OCI-LY7 (cell line): ENCODE results near the gene PLA2G15. TPM values are rescaled to one million over a fixed set of nuclear protein-coding genes. Genes with fewer than 3 reads are reported as not detected.

ENCODE experiments used
- BruUV-seq: library from RNA; stranded (reverse); fragments of 400-500 nt; replicated peaks from 2 replicates; lab custom pipeline; 2021; lab: Mats Ljungman, UMichigan
- CTCF ChIA-PET: fragments of 300-600 bp; sonication (Branson Sonifier 250); formaldehyde crosslinking; loops from one replicate; lab custom pipeline; 2022; ENCODE audit warnings: antibody characterized with exemption; ENCODE audit not compliant: unreplicated experiment; lab: Charles Lee
- POLR2A ChIA-PET: fragments of 300-600 bp; sonication (Branson Sonifier 250); formaldehyde crosslinking; loops from one replicate; lab custom pipeline; 2022; ENCODE audit warnings: antibody characterized with exemption; lab: Charles Lee
- DNase-seq: peaks from one replicate; pipeline ENCODE4 v3.0.0-alpha.2; 2015; ENCODE audit warnings: low spot score
- H2AFZ ChIP-seq: fragments of 200-600 bp; sonication (generic), shearing (Covaris generic); 2 replicates; pipeline ENCODE4 v1.6.1; 2014; ENCODE audit warnings: mild to moderate bottlenecking, antibody characterized with exemption, low read length, moderate library complexity
- H3K27ac ChIP-seq: fragments of 200-600 bp; sonication (generic); 2 replicates; pipeline ENCODE4 v1.5.1; 2014; ENCODE audit warnings: mixed run types, low read depth, mild to moderate bottlenecking, moderate library complexity, low read length, inconsistent platforms; ENCODE audit not compliant: poor library complexity, severe bottlenecking
- H3K36me3 ChIP-seq: fragments of 200-600 bp; sonication (generic); 2 replicates; pipeline ENCODE4 v1.6.1; 2014; ENCODE audit warnings: mild to moderate bottlenecking, antibody characterized with exemption, low read length, moderate library complexity, mixed read lengths; ENCODE audit not compliant: insufficient read depth
- H3K4me1 ChIP-seq: fragments of 200-600 bp; sonication (generic); 2 replicates; pipeline ENCODE4 v1.5.1; 2014; ENCODE audit warnings: mild to moderate bottlenecking, low read length; ENCODE audit not compliant: insufficient read depth, poor library complexity, severe bottlenecking
- H3K4me2 ChIP-seq: fragments of 200-600 bp; sonication (generic); 2 replicates; pipeline ENCODE4 v1.6.1; 2014; ENCODE audit warnings: mild to moderate bottlenecking, low read length
- H3K4me3 ChIP-seq: fragments of 200-600 bp; sonication (generic); 2 replicates; pipeline ENCODE4 v1.5.1; 2014; ENCODE audit warnings: mild to moderate bottlenecking, low read depth, low read length; ENCODE audit not compliant: poor library complexity, severe bottlenecking
- H3K79me2 ChIP-seq: fragments of 200-600 bp; sonication (generic); 2 replicates; pipeline ENCODE4 v1.6.1; 2016; ENCODE audit warnings: low read depth, mild to moderate bottlenecking, low read length, moderate library complexity, mixed read lengths; ENCODE audit not compliant: insufficient read depth
- H3K9me2 ChIP-seq: fragments of 200-600 bp; sonication (generic); 2 replicates; pipeline ENCODE4 v1.6.1; 2016; ENCODE audit warnings: mild to moderate bottlenecking, low read length, mixed read lengths; ENCODE audit not compliant: insufficient read depth
- H3K9me3 ChIP-seq: fragments of 200-600 bp; sonication (generic); 2 replicates; pipeline ENCODE4 v1.6.1; 2014; ENCODE audit warnings: mild to moderate bottlenecking, mixed run types, low read length, mixed read lengths
- H4K20me1 ChIP-seq: fragments of 200-600 bp; sonication (generic); 2 replicates; pipeline ENCODE4 v1.6.1; 2014; ENCODE audit warnings: mild to moderate bottlenecking, antibody characterized with exemption, low read length, moderate library complexity, mixed read lengths; ENCODE audit not compliant: insufficient read depth
- EZH2phosphoT487 ChIP-seq: fragments of 200-600 bp; sonication (generic); IDR thresholded peaks from 2 replicates; pipeline ENCODE4 v1.6.1; 2018; ENCODE audit warnings: low read depth, borderline replicate concordance, mild to moderate bottlenecking, mixed run types, antibody characterized with exemption, low read length, moderate library complexity, mixed read lengths
- intact Hi-C: fragments of 100-400 bp; cut with micrococcal nuclease; formaldehyde crosslinking; loops from one replicate; pipeline ENCODE4 v1.10.0; 2022; ENCODE audit not compliant: unreplicated experiment
- total RNA-seq, 2 experiments: library from RNA; depleted of rRNA in 1 of 2; stranded (reverse); fragments of >200 nt in 1 of 2; shearing (Covaris generic) in 1 of 2; gene quantifications; 2 replicates each; pipeline ENCODE4 v1.2.3, GENCODE V29; 2014 to 2022
- TF ChIP-seq, protein P1 (sequence below): fragments of 200-600 bp; sonication (generic); conservative IDR thresholded peaks from 2 replicates; pipeline ENCODE4 v1.5.1; 2014; ENCODE audit warnings: mild to moderate bottlenecking, antibody characterized with exemption, low read length, moderate library complexity, mixed read lengths

Gene PLA2G15
- total RNA-seq, 2 experiments from 2014 or later, result 27.5 to 46.2 TPM

- no peaks in the 10 kb centered on the region for H3K9me3 ChIP-seq
- peak overlapping the region; percentile 1; the same call in 1 of the 2 replicates for H2AFZ ChIP-seq
- peak overlapping the region; percentile 75 for H3K4me3 ChIP-seq
- H3K9me2 ChIP-seq, result no peaks in the 10 kb centered on the region
- peak; percentile 54 for DNase-seq
- ChIA-PET POLR2A (interaction anchor here (0.8 to 2.7 kb wide), 2 partner anchors 12 to 46 kb away, joined by 3 to 13 read pairs; partner anchors contain the start of genes PRMT7 and SLC7A6OS), CTCF (interaction anchor here (0.7 to 2.2 kb wide), 3 partner anchors 20 to 61 kb away, joined by 3 to 15 read pairs (median 3); partner anchors contain the start of genes PRMT7 and SLC7A6OS)
- H3K4me1 ChIP-seq, result peaks cover 58% of the 10 kb centered on the region
- intact Hi-C loops, result no loop called here
- TF ChIP-seq EZH2phosphoT487, result no peak
- TF ChIP-seq, protein P1, sequence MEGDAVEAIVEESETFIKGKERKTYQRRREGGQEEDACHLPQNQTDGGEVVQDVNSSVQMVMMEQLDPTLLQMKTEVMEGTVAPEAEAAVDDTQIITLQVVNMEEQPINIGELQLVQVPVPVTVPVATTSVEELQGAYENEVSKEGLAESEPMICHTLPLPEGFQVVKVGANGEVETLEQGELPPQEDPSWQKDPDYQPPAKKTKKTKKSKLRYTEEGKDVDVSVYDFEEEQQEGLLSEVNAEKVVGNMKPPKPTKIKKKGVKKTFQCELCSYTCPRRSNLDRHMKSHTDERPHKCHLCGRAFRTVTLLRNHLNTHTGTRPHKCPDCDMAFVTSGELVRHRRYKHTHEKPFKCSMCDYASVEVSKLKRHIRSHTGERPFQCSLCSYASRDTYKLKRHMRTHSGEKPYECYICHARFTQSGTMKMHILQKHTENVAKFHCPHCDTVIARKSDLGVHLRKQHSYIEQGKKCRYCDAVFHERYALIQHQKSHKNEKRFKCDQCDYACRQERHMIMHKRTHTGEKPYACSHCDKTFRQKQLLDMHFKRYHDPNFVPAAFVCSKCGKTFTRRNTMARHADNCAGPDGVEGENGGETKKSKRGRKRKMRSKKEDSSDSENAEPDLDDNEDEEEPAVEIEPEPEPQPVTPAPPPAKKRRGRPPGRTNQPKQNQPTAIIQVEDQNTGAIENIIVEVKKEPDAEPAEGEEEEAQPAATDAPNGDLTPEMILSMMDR, result no peak
- TSS peak; percentile 16 for BruUV-seq
- H4K20me1 ChIP-seq, result peaks cover 8% of the 10 kb centered on the region; the same call in 1 of the 2 replicates
- H3K4me2 ChIP-seq, result peak overlapping the region; percentile 92
- peak overlapping the region; percentile 80 for H3K27ac ChIP-seq
- H3K79me2 ChIP-seq, result peaks cover 54% of the 10 kb centered on the region
- peaks cover 31% of the 10 kb centered on the region for H3K36me3 ChIP-seq
Measured at GRCh38 chr16:68265078-68265920, 20.1 kb downstream of the PLA2G15 start.

GRCh38 chr16:68267612-68268405, 22.6 kb downstream of the PLA2G15 start:
- ChIA-PET CTCF (no interaction called here), POLR2A (interaction anchor here (0.8 to 2.2 kb wide), 4 partner anchors 12 to 724 kb away, joined by 3 to 8 read pairs (median 5); no protein-coding TSS in a partner anchor)
- Histone ChIP-seq H3K4me2 (peak overlapping the region; percentile 43; the same call in 1 of the 2 replicates), H3K9me2 (no peaks in the 10 kb centered on the region), H3K79me2 (peaks cover 75% of the 10 kb centered on the region), H3K4me1 (peaks cover 56% of the 10 kb centered on the region), H4K20me1 (peaks cover 8% of the 10 kb centered on the region; the same call in 1 of the 2 replicates), H3K9me3 (no peaks in the 10 kb centered on the region), H3K4me3 (no peak overlapping the region), H2AFZ (no peak overlapping the region), H3K36me3 (peaks cover 51% of the 10 kb centered on the region), H3K27ac (no peak overlapping the region)
- no peak for TF ChIP-seq EZH2phosphoT487
- TF ChIP-seq, protein P1, result no peak
- intact Hi-C loops, result no loop called here
- BruUV-seq, result no TSS peak
- no peak for DNase-seq
